GM19468 (cell line): ENCODE results near the gene GJA5.

Experiments used
- ATAC-seq: cut with Tn5 transposase; IDR thresholded peaks from one replicate; pipeline ENCODE4 v1.9.1; 2021; ENCODE audit warnings: mild to moderate bottlenecking, moderate library complexity, moderate number of reproducible peaks; ENCODE audit not compliant: unreplicated experiment; ENCODE audit errors: extremely low read depth

Gene GJA5

DNA sequence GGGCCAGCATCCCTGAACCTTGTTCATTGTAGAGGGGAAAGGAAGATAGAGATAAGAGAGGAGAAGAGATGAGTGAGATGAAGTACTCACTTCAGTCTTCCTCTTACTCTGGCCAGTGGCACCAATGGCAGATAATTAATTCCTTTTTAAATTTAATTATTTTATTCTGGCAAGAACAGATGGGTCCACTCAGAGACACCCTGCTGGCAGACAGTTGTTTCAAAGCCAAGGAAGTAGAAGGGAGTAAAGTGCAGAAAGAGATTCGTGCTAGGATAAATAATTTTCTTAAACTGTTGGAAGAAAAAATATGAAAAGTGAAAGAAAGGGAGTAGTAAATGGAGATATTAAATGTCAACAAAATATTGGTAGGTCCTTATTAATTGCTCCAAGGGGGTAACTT, 7.7 kb upstream of the GJA5 start:
- ATAC-seq = no peak

DNA sequence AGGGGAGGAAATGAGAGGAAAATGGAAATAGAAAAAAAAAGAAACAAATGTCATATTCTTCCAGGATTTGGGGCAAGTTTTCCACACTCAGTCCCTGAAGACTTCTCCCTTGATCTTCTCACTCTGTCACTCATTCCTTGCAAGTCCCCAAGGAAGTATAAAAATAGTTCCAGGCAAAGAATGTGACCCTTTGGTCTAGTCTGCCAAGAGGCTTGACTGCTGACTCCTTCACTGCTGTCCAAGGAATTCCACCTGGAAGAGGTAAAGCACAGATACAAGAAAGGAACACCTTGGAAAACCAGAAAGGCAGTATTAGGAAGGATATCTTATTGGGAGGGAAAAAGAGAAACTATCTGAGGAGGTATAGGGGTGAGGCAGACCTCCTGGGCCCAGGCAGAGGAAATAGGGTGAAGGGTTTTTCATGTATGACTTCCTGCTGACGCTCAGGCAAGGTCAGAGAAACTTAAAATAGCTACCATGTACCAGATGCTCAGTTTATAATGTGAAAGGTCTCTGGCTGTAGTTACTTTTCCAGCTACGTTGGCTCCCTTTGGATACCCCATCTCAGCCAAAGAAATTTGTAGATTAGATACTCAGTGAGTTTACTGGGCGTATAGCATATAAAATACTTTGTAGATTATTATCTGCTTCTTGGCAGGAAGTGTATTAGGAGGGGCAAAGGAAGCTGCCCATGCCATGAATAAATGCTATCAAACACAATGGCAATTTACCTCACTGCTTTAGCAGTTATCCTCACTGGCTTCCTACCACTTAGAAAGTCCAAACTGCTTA, 2.0 kb upstream of the GJA5 start:
- no peak for ATAC-seq

DNA sequence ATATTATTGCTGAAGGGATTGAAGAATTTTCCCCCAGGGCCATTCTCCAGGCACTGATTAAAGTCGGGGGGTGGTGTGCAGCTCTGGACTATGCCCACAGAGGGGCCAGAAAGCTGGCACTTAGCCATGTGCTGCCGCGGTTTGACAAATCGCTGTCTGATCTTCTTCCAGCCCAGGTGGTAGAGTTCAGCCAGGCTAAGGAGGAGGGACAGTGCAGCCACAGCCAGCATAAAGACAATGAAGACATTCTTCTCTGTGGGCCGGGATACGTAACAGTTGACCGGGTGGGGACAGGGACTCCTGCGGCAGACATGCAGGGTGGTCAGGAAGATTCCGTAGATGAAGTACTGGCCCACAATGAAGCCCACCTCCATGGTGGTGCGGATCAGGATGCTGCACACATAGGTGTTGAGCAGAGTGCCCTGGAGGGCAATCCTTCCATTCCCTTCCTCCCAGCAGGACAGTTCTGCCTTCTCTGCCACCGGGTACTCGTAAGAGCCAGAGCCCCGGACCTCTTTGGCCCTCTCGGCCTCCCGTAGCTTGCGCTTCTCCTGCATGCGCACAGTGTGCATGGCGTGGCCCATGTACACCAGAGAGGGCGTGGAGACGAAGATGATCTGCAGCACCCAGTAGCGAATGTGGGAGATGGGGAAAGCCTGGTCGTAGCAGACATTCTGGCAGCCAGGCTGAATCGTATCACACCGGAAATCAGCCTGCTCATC, 1.9 kb downstream of the GJA5 start:
- no peak for ATAC-seq

DNA sequence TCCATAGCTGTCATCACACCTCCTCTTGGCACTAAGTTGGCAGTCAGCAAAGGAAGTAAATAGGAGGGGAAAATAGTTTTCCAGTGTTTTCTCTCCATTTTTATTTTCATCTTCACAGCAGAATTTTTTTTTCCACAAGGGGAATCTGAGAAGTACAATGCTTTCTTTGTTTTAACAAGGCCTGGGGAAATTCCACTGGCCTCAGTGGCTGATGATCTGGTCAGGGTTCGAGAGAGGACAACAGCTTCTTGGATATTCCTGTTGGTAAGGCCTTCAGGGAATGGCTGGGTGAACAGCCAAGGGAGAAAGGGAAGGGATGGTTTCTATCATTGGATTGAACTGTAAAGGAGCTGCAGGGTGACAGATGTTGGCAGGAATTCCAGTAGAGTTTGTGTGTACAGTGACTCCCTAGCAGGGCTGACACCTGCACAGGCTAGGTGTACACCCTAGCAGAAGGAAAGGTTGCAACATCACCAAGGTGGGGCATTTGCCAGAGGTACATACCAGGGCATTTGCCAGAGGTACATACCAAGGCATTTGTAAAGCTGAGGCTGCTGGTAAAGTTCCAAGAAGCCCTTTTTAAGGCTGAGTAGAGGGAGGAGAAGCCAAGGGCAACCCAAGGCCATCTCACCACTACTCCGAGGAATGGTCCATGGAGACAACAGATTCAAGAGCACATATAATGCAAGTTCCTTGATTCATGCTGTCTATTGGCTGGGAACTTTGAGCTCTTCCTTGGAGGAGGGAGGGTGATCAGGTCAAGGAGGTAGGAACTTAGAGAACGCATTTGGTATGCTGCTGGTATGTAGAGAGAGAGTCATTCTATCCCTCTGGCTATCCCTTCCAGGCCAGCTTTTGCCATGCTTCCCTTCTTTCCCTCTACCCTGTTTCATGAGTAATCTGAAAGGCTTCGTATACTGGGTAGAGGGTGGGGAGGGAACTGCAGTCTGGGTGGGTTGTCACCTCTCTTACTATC, 3.1 kb downstream of the GJA5 start:
- ATAC-seq = no peak

DNA sequence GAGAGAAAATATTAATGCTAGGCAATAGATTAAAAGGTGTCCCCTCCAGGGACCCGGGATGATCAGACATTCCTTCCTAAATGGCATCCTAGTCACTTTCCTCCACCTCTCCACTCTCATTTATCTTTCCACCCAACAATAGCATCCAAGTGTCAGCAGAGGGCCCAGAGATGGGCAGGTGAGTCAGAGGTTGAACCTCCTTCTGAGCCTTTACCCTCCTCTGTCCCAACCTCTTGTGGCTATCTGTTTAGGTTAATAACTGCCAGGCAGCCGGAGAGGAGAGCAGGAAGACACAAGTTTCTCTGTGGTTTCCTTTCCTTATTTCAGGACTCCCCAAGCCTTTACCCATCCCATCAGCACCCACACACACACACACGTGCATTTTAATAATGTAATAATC, 4.1 kb downstream of the GJA5 start:
- ATAC-seq = no peak

DNA sequence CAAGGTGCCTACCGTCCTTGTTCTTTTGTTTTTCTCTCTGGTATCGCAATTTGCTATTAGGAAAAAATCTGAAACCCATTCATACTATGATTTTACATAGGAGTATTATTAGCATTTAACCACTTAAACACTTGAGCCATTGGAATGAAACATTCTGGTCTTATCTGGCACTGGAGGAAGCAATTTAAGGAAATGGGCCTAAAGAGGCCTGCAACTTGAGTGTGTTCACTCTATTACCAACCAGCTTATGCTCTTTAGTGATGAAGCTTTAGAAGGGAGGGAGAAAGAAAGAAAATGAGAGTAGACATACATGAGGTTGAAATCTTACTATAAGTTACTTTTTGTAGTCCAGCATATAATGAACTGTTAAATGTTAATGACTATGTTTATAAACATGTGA, 5.7 kb downstream of the GJA5 start:
- no peak for ATAC-seq

DNA sequence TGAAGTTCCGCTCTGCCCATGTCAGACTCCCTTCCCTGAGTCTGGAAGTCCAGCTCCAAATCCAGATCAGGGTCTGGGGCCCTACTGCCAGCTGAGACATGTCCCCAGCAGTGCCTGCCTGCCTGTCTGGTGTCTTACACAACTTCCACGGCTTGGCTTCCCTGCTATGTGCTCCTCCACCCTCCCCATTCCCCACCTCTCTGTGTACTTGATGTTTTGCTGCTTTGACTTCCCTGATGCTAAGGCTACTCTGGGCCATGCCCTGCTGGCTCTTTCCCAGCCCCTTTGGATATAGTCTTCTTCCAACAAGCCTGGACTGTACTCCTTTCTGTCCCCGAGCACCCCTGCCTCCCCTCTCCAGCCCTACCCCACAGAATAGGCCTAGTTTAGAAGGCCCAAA, 7.3 kb downstream of the GJA5 start:
- no peak for ATAC-seq

DNA sequence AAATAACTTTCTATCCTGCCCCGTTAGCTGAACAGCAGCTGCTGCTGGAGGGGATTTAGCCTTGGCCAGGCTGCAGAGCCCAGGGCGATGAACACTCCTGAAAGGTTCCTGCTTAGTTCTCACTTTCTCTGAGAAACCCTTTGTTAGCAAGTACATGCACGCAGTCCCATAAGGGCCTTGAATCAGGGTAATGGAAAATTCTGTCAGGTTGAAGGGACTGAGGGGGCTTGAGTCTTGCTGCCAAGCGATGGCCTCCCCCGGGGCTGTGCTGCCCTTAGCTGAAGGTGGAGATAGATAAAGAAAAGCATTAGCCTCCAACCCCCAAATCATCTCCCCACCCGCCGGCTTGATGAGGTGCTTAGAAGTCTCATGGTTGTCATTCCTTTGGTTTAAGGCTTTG, 7.9 kb downstream of the GJA5 start:
- ATAC-seq = no peak

DNA sequence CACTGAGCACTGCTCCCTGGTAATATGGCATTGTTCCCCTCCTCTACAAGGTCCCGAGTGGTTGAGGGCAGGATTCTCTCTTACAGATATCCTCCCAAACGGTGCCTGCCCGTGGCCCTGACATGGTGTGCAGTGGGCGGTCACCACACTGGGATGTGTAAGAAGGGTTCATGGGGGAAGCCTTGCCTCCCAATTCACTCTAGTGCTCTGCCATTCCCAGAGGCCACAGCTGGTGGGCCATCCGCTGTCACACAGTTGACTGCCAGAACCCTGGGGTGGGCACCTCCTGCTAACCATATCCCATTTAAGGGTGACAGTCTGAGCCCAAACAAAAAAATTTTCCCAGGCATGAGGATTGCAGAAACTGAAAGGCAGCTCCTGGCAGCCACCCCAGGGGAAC, 9.1 kb downstream of the GJA5 start:
- no peak for ATAC-seq

DNA sequence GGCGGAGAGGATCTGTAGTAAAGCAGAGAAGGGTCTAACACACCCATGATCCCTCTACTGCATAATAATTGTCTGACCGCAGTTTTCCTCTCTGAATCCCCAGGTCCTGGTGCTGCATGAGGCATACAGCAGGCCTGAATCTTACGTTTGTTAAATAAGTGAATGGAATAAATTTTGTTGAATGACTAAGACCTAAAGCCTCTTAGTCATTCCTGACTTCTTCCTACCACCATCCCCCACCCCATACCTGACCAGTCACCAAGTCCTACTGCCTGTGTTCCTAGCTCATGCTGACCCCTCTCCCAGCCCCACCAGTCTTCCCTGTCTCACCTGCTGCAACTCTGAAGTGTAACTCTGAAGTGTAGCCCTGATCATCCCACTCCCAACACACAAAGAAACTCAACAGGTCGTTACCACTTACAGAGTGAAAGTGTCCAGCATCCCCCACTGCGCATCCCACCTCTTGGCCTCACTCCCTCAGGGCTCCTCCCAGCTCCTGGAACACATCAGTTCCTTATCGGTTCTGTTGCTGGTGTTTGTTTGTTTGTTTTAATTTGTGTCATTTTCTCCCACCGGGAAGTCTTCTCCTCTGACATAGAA, 9.7 kb downstream of the GJA5 start:
- no peak for ATAC-seq

DNA sequence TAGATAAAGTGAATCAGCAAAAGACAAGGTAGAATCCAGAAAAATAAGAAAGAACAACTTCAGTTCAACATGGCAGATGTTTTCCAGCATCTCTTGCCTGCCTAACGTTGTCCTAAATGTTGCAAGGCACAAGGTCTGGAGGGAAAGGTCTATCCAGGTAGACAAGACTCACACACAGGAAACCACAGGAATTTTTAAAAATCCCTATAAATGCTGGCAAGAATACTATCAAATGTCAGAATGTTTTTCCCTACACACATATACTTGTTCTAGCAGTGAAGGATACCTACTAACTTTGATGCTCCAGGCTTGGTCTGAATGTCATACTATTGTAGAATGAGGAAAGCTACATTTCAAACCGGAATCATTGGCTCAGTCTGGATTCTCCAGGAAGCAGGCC, 10.6 kb downstream of the GJA5 start:
- no peak for ATAC-seq

DNA sequence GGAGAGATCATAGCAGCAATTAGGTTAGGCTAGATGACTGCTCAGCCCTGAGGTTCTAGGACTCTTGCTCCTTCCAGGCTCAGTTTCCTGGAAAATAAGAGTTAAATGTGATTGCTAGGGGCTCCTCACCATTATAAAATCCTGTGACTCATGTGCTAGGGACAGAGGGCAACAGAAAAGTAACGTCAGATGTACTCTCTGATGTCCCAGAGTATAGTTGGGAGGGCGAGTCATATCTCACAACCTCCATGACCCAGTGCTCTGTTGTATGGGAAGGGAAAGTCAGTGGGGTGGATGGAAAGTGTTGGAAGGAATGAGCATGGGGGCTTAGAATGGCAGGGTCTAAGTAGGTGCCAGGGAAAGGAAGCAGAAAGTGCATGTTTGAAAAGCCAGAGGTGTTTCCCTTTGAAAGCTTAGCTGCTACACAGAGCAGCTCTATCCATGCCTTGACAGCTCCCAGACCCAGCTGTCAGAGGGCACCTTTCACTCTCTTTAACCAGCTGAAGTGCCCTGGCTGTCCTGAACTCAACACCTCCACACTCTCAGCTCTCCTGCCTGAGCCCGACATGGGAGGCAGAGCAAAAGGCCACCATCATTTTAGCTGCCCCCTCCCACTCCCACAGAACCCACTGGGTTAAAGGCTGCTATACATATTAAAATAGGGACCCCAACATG, 11.6 kb downstream of the GJA5 start:
- no peak for ATAC-seq

DNA sequence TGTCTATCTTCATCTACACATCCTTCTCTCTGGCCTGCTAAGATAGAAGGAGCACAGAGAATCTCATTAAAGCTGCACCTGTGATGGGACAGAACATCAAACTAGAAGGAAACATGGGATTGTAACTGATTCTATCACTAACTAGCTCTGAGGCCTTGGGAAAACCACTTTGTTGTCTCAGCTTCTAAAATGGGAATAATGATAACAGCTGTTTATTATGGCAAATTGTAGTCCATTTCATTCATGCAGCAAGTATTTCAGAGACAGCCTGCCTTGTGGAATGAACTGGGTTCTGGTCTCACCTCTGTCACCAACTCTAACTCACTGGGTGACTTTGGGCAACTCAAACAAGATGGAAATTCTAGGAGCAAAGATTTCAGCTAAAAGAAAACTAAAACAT, 12.4 kb downstream of the GJA5 start:
- no peak for ATAC-seq

DNA sequence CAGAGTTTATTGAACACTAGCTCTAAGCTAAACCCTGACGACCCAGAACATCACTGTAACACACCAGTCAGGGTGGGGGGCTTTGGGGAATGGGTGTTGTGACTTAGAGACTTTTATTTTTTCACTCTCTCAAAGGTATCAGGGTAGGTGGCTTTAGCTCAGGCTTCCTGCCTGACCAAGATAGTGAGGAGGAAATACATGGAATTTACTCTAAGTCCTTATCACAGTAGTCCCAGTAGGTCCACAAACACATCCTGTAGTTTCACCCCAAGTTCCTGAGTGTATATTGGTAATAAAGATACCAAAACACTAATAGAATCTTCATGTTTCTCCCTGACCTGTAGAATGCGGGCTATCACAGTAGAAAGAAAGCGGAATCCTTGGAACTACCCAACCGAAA, 15.1 kb downstream of the GJA5 start:
- ATAC-seq = no peak

DNA sequence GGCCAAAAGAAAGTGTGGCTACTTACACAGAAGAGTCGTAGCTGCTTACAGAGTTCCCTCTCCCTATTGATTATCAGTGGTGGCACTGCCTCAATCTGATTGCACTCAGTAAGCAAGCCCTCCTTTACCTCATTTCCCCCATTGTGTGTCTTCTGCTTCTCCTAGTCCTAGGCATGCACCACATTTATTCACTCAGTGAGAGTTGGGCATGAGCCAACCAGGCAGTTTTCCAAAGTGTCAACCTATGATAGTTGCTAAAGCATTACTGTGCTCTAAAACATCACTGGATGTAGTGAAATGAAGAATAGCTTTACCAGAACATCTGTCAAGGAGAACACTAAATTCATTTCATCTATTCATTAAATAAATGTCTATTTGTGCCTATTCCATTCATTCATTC, 19.3 kb downstream of the GJA5 start:
- ATAC-seq = no peak

DNA sequence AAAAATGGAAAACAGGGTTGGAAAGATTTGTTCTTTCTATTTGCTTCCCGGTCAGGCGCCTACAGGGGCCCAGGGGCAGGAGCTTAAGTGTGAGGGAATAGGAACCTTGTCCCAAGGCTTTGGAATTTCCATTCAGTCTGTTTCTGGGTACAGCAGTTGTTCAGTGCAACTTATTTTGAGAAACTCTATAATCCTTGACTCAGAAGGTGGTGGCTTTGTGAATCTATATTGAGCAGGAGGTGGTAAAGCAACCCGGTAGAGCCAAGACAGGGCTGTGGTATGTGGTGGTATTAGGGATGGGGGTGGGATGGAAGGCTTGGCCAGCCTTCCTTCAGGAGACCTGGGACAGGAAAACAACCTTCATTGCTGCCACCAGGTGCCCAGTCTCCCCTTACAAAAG, 20.0 kb downstream of the GJA5 start:
- no peak for ATAC-seq

DNA sequence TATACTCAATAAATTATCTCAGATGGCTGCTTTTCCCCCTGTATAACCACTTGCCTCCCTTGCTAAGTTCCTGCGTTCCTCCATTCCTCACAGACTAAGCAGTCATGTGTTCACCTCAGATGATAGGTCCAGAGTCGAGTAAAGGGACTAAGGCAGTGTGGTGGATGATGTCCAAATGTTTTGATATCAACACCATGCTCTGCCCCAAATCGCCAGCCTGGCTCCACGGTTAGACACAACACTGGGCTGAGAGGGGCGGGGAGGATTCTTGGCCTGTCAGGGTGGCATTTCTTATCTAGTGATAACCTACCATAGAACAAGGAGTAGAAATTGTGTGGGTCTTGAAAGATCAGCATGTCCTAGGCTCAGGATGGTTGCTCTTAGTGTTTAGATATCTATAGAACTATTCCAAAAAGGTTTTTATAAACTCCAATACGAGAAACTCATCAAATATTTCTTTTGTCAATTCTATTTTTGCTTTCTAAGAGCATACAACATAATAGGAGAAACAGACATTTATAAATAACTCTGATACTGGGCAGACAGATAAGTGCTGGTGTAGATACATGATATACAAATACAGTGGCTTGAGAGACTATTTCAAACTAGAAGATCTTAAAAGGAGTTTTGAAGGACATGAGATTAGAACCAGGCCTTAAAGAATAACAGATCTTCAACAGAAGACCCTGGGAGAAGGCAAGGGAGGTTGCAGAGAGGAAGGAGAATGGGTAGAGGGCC, 21.5 kb downstream of the GJA5 start:
- ATAC-seq = no peak

DNA sequence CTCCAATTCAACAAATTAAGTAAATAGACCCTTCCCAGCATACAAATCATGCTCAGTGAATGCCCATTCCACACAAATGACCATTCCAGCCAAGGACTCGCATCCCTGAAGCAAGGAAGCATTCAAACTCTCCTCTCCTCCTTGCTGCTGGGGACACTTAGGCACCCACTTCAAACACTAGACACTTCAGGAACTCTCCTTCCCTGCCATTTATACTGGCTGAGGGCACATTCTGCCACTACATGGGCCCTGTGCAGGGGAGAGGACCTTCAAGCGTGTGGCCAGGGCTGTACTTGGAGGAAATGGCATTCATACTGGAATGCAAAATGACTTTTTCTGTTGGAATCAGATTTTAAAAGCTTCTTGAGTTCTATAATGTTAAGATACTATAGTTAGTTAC, 22.3 kb downstream of the GJA5 start:
- no peak for ATAC-seq

DNA sequence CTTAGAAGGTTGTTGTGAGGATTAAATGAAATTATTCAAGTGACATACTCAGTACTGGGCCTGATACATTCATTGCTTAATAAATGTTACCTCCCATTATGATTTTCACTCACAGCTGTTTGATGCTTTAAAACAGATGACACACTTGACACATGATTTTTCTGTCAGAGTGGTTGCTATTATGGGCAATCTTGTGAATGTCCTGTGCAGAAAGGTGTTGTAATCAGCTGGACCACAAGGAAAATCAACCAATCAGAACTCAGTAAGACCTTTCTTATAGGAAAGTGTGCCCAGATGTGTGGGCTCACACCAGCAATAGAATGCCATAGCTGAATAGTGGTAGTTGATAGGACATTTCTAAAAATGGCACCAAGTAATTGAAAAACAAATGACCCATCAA, 23.5 kb downstream of the GJA5 start:
- no peak for ATAC-seq
